IMR-90 (cell line): Measurements from ENCODE around the gene PRKRIP1. TPM values are rescaled to one million over a fixed set of nuclear protein-coding genes. Genes with fewer than 3 reads are reported as not detected.

Experiments used
- ATAC-seq: fragments of 200-7000 bp; cut with Tn5 transposase; 2 replicates; pipeline ENCODE4 v1.9.1; 2020; ENCODE audit warnings: low read depth, mild to moderate bottlenecking, moderate library complexity
- BruUV-seq: library from RNA; stranded (reverse); fragments of 400-500 nt; replicated peaks from 2 replicates; lab custom pipeline; 2021; lab: Mats Ljungman, UMichigan
- CTCF ChIA-PET: fragments of 300-600 bp; formaldehyde crosslinking; extraction: SDS; loops from one replicate; lab custom pipeline; 2021; ENCODE audit warnings: antibody characterized with exemption; lab: Yijun Ruan, JAX
- POLR2A ChIA-PET: fragments of 300-600 bp; sonication (Branson Sonifier 250); formaldehyde crosslinking; loops from one replicate; lab custom pipeline; 2022; ENCODE audit warnings: antibody characterized with exemption; ENCODE audit not compliant: unreplicated experiment; lab: Charles Lee
- DNase-seq: peaks from one replicate; pipeline ENCODE4 v3.0.0; 2013
- H2AFZ ChIP-seq: replicated peaks from 2 replicates; pipeline ENCODE3; 2013; ENCODE audit warnings: low read length, mild to moderate bottlenecking; ENCODE audit not compliant: poor library complexity
- H2AK5ac ChIP-seq: 2 replicates; pipeline ENCODE4 v1.6.1; 2013; ENCODE audit warnings: low read depth, low read length, inconsistent platforms
- H2AK9ac ChIP-seq: replicated peaks from 2 replicates; pipeline ENCODE3; 2013; ENCODE audit warnings: mild to moderate bottlenecking, low read depth, low read length, moderate library complexity; ENCODE audit not compliant: poor library complexity
- H2BK120ac ChIP-seq: 2 replicates; pipeline ENCODE4 v1.6.1; 2013; ENCODE audit warnings: low read depth, low read length, inconsistent platforms
- H2BK15ac ChIP-seq: 3 replicates; pipeline ENCODE4 v1.6.1; 2013; ENCODE audit warnings: low read depth, low read length, inconsistent platforms
- H2BK20ac ChIP-seq: 2 replicates; pipeline ENCODE4 v1.6.1; 2013; ENCODE audit warnings: low read depth, mild to moderate bottlenecking, inconsistent platforms, low read length, moderate library complexity
- H2BK5ac ChIP-seq: 2 replicates; pipeline ENCODE4 v1.6.1; 2013; ENCODE audit warnings: mild to moderate bottlenecking, low read depth, low read length, inconsistent platforms; ENCODE audit not compliant: poor library complexity, severe bottlenecking
- H3K14ac ChIP-seq: replicated peaks from 2 replicates; pipeline ENCODE4 v1.6.1; 2013; ENCODE audit warnings: low read depth, low read length, inconsistent platforms
- H3K18ac ChIP-seq: 2 replicates; pipeline ENCODE4 v1.6.1; 2013; ENCODE audit warnings: low read depth, low read length, control low read depth
- H3K23ac ChIP-seq: 2 replicates; pipeline ENCODE4 v1.6.1; 2013; ENCODE audit warnings: low read depth, low read length, inconsistent platforms
- H3K27ac ChIP-seq: 2 replicates; pipeline ENCODE4 v1.5.1; 2013; ENCODE audit warnings: mild to moderate bottlenecking, control low read depth, low read length; ENCODE audit not compliant: insufficient read depth
- H3K27me3 ChIP-seq: 2 replicates; pipeline ENCODE4 v1.6.1; 2013; ENCODE audit warnings: low read length; ENCODE audit not compliant: control insufficient read depth, insufficient read depth
- H3K36me3 ChIP-seq: 2 replicates; pipeline ENCODE4 v1.6.1; 2013; ENCODE audit warnings: low read length, mixed read lengths; ENCODE audit not compliant: control insufficient read depth, insufficient read depth
- H3K4ac ChIP-seq: 2 replicates; pipeline ENCODE4 v1.6.1; 2013; ENCODE audit warnings: low read depth, low read length, inconsistent platforms
- H3K4me1 ChIP-seq: 2 replicates; pipeline ENCODE4 v1.6.1; 2013; ENCODE audit warnings: low read length, mixed read lengths; ENCODE audit not compliant: control insufficient read depth, insufficient read depth
- H3K4me2 ChIP-seq: 2 replicates; pipeline ENCODE4 v1.6.1; 2013; ENCODE audit warnings: low read depth, mild to moderate bottlenecking, control low read depth, low read length, moderate library complexity
- H3K4me3 ChIP-seq: 2 replicates; pipeline ENCODE4 v1.5.1; 2013; ENCODE audit warnings: low read depth, mild to moderate bottlenecking, control low read depth, low read length, moderate library complexity; ENCODE audit not compliant: insufficient read depth
- H3K56ac ChIP-seq: 2 replicates; pipeline ENCODE4 v1.6.1; 2013; ENCODE audit warnings: low read length, inconsistent platforms; ENCODE audit not compliant: insufficient read depth; ENCODE audit errors: extremely low read depth
- H3K79me1 ChIP-seq, 2 experiments: 2 replicates each; pipeline ENCODE4 v1.6.1; 2013; ENCODE audit warnings: low read length in 2 of 2, inconsistent platforms in 1 of 2, low read depth in 1 of 2
- H3K9ac ChIP-seq: 2 replicates; pipeline ENCODE4 v1.6.1; 2013; ENCODE audit warnings: low read depth, low read length, control low read depth
- H3K9me1 ChIP-seq: 2 replicates; pipeline ENCODE4 v1.6.1; 2013; ENCODE audit warnings: low read length, inconsistent platforms; ENCODE audit not compliant: insufficient read depth
- H3K9me3 ChIP-seq: 2 replicates; pipeline ENCODE4 v1.6.1; 2013; ENCODE audit warnings: low read length; ENCODE audit not compliant: control insufficient read depth, insufficient read depth
- H4K20me1 ChIP-seq: 2 replicates; pipeline ENCODE4 v1.6.1; 2013; ENCODE audit warnings: low read length, inconsistent platforms; ENCODE audit not compliant: insufficient read depth
- H4K5ac ChIP-seq: 2 replicates; pipeline ENCODE4 v1.6.1; 2013; ENCODE audit warnings: mild to moderate bottlenecking, low read depth, low read length, control low read depth
- H4K8ac ChIP-seq, 2 experiments: 2 replicates each; pipeline ENCODE4 v1.6.1; 2013; ENCODE audit warnings: low read depth in 2 of 2, low read length in 2 of 2, control low read depth in 1 of 2, inconsistent platforms in 1 of 2
- H4K91ac ChIP-seq: 2 replicates; pipeline ENCODE4 v1.6.1; 2013; ENCODE audit warnings: low read depth, low read length, inconsistent platforms; ENCODE audit not compliant: insufficient read depth
- MXI1 ChIP-seq: IDR thresholded peaks from 2 replicates; pipeline ENCODE4 v1.6.1; 2012; ENCODE audit warnings: low read depth, mild to moderate bottlenecking, low read length, moderate library complexity, borderline replicate concordance
- NFE2L2 ChIP-seq: fragments of 150-350 bp; IDR thresholded peaks from 2 replicates; pipeline ENCODE4 v1.6.1; 2016; ENCODE audit warnings: low read depth, mild to moderate bottlenecking, low read length
- WGBS, 2 experiments: methylation state at CpG; one replicate each; pipeline versions ENCODE4 v1.1.5 to v1.1.7; 2013; ENCODE audit warnings: missing lambda C conversion rate in 2 of 2; ENCODE audit not compliant: insufficient read length in 1 of 2; ENCODE audit errors: extremely low coverage in 2 of 2; 5-methylcytosine and 5-hydroxymethylcytosine counted together
- dilution Hi-C: fragments of 300-500 bp; cut with HindIII; formaldehyde crosslinking; loops from one replicate; pipeline ENCODE4 v1.14.3; 2018; ENCODE audit warnings: low sequenced_read_pairs; ENCODE audit not compliant: unreplicated experiment
- in situ Hi-C: fragments of 300-500 bp; cut with MboI; formaldehyde crosslinking; loops from 3 replicates; pipeline ENCODE4 v1.14.3; 2019; ENCODE audit warnings: low sequenced_read_pairs, inconsistent platforms, mixed read lengths
- intact Hi-C: fragments of 100-400 bp; cut with micrococcal nuclease; formaldehyde crosslinking; loops from 2 replicates; pipeline ENCODE4 v1.10.0; 2022
- polyA plus RNA-seq, 3 experiments: library from polyadenylated mRNA; depleted of rRNA; stranded (reverse); fragments of >200 nt; gene quantifications; 2 replicates each; pipeline ENCODE4 v1.2.3, GENCODE V29; 2012; ENCODE audit warnings: low replicate concordance in 1 of 3
- total RNA-seq: library from RNA; depleted of rRNA; stranded (reverse); fragments of >200 nt; gene quantifications from 2 replicates; pipeline ENCODE4 v1.2.3, GENCODE V29; 2012

Gene PRKRIP1
- total and polyA plus RNA-seq, 2 of the 4 experiments (the other 2 are of a cell fraction) = 6.5 to 21.6 TPM

GRCh38 chr7:102457352-102457924, 61.3 kb downstream of the PRKRIP1 start:
- H4K91ac ChIP-seq = no peak overlapping the region
- H2BK20ac ChIP-seq = no peak overlapping the region
- no peak overlapping the region for H3K18ac ChIP-seq
- H3K14ac ChIP-seq = peak overlapping the region; percentile 79; the same call in 1 of the 2 replicates
- no peak overlapping the region for H2BK5ac ChIP-seq
- no peak overlapping the region for H4K8ac ChIP-seq
- ChIA-PET CTCF (interaction anchor here (2.6 kb wide), 1 partner anchor 10 kb away, joined by 7 read pairs; no protein-coding TSS in a partner anchor), POLR2A (no interaction called here)
- H2BK120ac ChIP-seq = no peak overlapping the region
- H3K4ac ChIP-seq = no peak overlapping the region
- no peak overlapping the region for H3K4me3 ChIP-seq
- no peak overlapping the region for H4K5ac ChIP-seq
- H2AK5ac ChIP-seq = peak overlapping the region; percentile 9; the same call in 1 of the 2 replicates
- H4K20me1 ChIP-seq = peaks cover 12% of the 10 kb centered on the region
- no peak for DNase-seq
- intact Hi-C loops (no loop called here), in situ Hi-C loops (no loop called here), dilution Hi-C loops (no loop called here)
- H3K4me2 ChIP-seq = no peak overlapping the region
- no peak overlapping the region for H2BK15ac ChIP-seq
- H3K9me1 ChIP-seq = no peaks in the 10 kb centered on the region
- TF ChIP-seq MXI1 = no peak
- TF ChIP-seq NFE2L2 = no peak
- no TSS peak for BruUV-seq
- H3K9ac ChIP-seq = no peak overlapping the region
- ATAC-seq = no peak
- H3K27me3 ChIP-seq = no peaks in the 10 kb centered on the region
- H3K23ac ChIP-seq = no peak overlapping the region
- peaks cover 27% of the 10 kb centered on the region for H3K36me3 ChIP-seq
- H3K9me3 ChIP-seq = no peaks in the 10 kb centered on the region
- peaks cover 0 to 29% of the 10 kb centered on the region in 2 experiments; a peak in 3 of 4 replicates for H3K79me1 ChIP-seq
- WGBS, 2 experiments = 96% methylated on average over 17 of the region's 40 CpGs; no CpG with 5 or more reads in 1 of the 2 experiments
- H3K4me1 ChIP-seq = peaks cover 8% of the 10 kb centered on the region
- peak overlapping the region; percentile 43 for H2AFZ ChIP-seq
- no peak overlapping the region for H3K27ac ChIP-seq
- H3K56ac ChIP-seq = no peak overlapping the region
- H2AK9ac ChIP-seq = peak overlapping the region; percentile 61
